NCI-H128 (cell line): ENCODE results near the gene INTS11.
"Not testable (repeated sequence)": the region's sequence is repeated elsewhere in the genome, so short reads cannot be mapped to it uniquely, and the experiment has no call there.

ENCODE experiments used
- DNase-seq: peaks from one replicate; lab custom pipeline; 2025; ENCODE audit not compliant: unreplicated experiment; lab: John Stamatoyannopoulos, UW

Gene INTS11

GRCh38 chr1:1324524-1325287, at the start of gene INTS11, which contains the start of gene CPTP:
INTS11 (minus strand) TSS chr1:1324660; CDS start chr1:1324608, 52 bp downstream.
CPTP (plus strand) TSS chr1:1324802; CDS start chr1:1326911, 2,109 bp downstream.
- DNase-seq = peak; percentile 80

GRCh38 chr1:1373815-1374588, 49.5 kb upstream of the INTS11 start:
- no peak for DNase-seq

GRCh38 chr1:1373051-1373814, 48.8 kb upstream of the INTS11 start:
- no peak for DNase-seq

- peak; percentile 23 for DNase-seq
Measured at GRCh38 chr1:1371746-1372711, 47.6 kb upstream of the INTS11 start.

- no peak for DNase-seq
Measured at GRCh38 chr1:1371364-1371745, 46.9 kb upstream of the INTS11 start.

- DNase-seq = no peak
Measured at GRCh38 chr1:1370771-1371300, 46.4 kb upstream of the INTS11 start.

GRCh38 chr1:1370094-1370493, 45.6 kb upstream of the INTS11 start:
- DNase-seq = not testable (repeated sequence)

- no peak for DNase-seq
Measured at GRCh38 chr1:1367315-1367714, 42.9 kb upstream of the INTS11 start.

- no peak for DNase-seq
Measured at GRCh38 chr1:1366699-1367066, 42.2 kb upstream of the INTS11 start.

GRCh38 chr1:1365875-1366698, 41.6 kb upstream of the INTS11 start:
- no peak for DNase-seq

GRCh38 chr1:1364266-1364665, 39.8 kb upstream of the INTS11 start:
- DNase-seq = no peak

- no peak for DNase-seq
Measured at GRCh38 chr1:1361982-1362423, 37.5 kb upstream of the INTS11 start.

- no peak for DNase-seq
Measured at GRCh38 chr1:1361233-1361981, 36.9 kb upstream of the INTS11 start.

- no peak for DNase-seq
Measured at GRCh38 chr1:1360506-1361169, 36.2 kb upstream of the INTS11 start.

- DNase-seq = no peak
Measured at GRCh38 chr1:1359664-1360468, 35.4 kb upstream of the INTS11 start.

GRCh38 chr1:1359308-1359663, 34.8 kb upstream of the INTS11 start:
- DNase-seq = no peak
